Measurements from ENCODE around the gene PLA2G2D.

GRCh38 chr1:20076223-20076622 lies 43.1 kb downstream of the PLA2G2D start:
- no peak for TF ChIP-seq CTCF (conservative IDR thresholded peaks at IDR 0.05 in 1 of 2, IDR thresholded peaks at IDR 0.05 in 1 of 2; ENCODE audit: low read depth in 1 of 2, low read length in 2 of 2)
- TF ChIP-seq EZH2 (IDR thresholded peaks at IDR 0.05; ENCODE audit: low read length, missing control alignments): no peak
